Measurements from ENCODE around the gene NAXD.
"Not testable (repeated sequence)": the region's sequence is repeated elsewhere in the genome, so short reads cannot be mapped to it uniquely, and the experiment has no call there.

Gene NAXD

DNA sequence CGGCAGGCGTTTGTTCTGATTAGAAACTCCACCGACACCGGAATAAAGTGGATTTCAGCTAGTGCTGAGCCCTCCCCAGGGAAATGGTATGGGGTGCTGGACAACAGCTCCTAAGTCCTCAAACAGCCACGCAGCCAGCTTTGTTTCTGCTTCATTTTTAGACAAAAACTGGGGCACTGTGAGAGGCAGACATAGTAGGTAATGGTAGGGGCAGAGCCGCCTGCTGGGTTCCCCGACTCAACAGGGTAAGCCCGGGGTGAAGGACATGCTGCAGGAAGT, 50.8 kb downstream of the NAXD start:
- no peak for DNase-seq

DNA sequence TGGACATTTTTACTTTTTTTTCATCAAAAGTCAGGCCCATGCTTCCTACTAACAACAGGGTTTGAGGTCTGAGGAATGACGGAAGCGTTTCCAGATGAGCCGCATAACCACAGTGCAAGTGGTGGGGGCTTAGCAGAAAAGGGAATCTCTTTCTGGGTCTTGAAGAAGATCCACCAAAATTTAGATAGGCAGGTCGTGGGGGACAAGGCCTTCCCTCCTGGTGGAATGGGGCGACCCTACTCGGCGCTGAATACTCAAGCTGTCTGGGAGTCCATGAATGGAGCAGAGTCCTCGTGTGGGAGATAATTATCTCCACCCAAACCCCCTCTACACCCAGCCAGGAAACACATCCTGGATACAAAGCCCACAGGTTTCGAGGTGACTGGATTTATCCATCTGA, 53.7 kb downstream of the NAXD start:
- DNase-seq: no peak

DNA sequence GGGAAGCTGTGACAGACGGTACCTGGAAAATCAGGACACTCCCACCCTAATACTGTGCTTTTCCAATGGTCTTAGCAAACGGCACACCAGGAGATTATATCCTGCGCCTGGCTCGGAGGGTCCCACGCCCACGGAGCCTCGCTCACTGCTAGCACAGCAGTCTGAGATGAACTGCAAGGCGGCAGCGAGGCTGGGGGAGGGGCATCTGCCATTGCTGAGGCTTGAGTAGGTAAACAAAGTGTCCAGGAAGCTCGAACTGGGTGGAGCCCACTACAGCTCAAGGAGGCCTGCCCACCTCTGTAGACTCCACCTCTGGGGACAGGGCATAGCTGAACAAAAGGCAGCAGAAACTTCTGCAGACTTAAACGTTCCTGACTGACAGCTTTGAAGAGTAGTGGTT, 54.5 kb downstream of the NAXD start:
- DNase-seq: not testable (repeated sequence)

DNA sequence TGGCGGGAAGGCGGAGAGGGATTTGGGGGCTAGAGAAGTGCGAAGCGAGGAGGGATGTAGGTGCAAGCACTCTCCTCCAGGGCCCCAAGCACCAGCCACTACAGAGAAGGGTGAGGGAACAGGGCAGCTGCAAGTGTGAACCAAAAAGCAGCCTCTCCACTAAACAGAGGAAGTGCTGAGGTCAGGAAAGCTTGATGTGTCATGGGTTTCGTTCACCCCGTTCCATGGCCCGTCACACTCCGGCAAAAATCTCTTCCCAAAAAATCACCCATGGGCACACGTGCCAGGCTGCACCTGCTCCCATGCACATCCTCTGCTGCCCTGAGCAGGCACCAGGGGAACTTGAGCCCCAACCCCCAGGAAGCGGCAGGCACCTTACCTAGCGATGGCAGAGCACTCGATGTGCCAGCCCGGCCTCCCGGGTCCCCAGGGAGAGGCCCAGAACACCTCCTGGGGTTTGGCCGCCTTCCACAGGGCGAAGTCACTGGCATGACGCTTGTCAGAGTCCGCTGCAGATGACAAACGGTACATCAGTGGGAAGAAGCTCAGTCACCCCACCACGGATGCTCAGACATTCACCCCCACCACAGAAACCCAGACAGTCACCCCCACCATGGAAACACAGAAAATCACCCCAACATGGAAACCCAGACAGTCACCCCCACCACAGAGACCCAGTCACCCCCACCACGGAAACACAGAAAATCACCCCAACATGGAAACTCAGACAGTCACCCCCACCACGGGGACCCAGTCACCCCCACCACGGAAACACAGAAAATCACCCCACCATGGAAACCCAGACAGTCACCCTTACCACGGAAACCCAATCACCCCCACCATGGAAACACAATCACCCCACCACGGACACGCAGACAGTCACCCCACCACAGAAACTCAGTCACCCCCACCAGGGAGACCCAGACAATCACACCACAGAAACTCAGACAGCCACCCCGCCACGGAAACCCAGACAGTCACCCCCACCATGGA, 61.5 kb downstream of the NAXD start:
- no peak for DNase-seq

DNA sequence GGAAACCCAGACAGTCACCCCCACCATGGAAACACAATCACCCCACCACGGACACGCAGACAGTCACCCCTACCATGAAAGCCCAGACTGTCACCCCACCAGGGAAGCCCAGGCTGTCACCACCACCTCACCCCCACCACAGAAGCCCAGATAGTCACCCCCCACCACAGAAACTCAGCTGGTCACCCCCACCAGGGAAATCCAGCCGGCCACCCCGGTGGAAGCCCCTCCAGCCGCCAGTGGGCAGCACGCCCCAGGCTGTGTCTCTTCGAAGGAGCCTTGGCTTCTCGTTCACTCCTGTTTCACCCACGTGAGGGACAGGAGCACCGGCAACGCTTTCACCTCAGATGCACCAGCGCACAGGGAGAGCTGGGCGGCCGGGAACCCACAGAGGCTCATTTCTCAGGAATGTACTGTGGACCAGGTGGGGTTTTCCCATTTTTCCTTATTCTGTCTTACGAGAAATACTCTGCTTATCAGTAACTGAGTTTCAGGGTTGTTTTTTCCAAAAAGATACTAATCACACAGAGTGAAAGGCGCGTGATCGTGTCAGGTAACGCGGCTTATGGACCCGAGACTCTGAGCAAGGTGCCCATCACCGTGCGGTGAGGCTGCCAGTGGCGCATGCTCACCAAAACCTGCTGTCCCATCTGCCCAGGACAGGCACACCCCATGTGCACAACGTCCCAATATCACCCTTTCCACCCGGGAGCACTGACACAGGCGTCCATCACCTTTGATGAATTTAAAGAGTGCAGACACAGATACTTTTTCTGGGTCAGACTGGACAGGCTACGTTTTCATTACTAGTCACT, 62.6 kb downstream of the NAXD start:
- no peak for DNase-seq

DNA sequence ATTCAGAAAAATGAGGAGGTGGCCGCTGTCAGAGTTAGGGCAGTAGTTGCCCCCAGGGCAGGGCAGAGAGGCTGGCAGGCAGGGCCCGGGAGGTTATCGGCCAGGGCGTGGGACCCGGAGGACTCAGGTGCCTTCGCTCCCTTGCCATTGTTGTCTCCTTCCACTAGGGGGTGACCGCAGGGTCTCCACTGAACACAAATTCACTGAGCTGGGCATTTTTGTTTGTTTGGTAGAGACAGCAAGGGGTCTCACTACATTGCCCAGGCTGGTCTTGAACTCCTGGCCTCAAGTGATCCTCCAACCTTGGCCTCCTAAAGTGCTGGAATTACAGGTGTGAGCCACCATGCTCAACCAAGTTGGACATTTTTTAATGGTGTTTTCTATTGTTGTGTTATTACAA, 65.5 kb downstream of the NAXD start:
- no peak for DNase-seq

DNA sequence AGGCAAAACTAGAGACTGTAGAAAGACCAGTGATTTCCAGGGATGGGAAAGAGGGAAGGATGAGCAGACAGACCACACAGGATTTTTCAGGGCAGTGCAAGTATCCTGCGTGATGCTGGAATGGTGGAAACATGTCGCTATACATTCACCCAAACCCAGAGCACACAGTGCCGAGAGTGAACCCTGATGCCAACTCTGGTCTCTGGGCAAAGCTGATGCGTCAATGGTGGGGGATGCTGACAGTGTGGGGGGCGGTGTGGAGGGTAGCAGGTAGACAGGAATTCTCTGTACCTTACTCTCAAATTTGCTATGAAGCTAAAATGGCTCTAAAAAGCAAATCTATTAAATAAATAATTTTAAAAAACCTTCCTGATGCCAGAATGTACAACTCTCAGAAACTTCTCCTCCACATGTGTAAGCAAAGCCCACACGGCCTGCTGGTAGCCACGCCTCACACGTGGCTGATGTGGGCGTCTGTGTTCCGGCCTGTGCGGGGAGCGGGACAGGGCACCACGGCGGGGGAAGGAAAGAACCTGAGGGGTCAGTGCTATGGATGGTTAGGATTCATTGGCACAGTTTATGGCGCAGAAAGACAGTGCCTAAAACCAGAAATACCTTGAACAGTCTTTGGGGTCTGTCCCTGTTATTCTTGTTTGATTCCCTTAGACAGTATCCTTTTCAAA, 66.7 kb downstream of the NAXD start:
- DNase-seq: no peak

- no peak for DNase-seq
Measured at GRCh38 chr13:110682746-110683145, 67.4 kb downstream of the NAXD start.

DNA sequence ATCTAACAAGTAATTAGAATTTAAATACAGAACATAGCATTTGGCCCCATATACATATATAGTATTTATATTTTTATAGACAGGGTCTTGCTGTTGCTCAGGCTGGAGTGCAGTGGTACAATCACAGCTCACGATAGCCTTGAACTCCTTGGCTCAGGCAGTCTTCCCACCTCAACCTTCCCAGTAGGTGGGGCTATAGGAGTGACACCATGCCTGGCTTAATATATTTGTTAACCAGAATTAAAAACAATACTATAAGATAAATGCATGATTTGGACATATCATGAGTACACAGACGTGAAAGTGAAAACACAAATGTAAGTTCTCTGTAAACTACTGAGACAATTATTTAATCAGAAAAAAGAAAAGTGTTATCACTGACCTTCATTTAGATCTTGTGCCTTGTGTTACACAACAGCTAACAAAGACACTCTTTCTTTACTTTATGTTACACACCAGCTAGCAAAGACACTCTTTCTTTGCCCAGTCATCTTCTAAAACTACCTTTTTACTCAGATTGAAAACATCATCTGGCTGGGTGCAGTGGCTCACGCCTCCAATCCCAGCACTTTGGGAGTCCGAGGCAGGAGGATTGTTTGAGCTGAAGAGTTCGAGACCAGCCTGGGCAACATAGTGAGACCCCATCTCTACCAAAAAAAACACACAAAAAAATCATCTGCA, 68.0 kb downstream of the NAXD start:
- DNase-seq: no peak

DNA sequence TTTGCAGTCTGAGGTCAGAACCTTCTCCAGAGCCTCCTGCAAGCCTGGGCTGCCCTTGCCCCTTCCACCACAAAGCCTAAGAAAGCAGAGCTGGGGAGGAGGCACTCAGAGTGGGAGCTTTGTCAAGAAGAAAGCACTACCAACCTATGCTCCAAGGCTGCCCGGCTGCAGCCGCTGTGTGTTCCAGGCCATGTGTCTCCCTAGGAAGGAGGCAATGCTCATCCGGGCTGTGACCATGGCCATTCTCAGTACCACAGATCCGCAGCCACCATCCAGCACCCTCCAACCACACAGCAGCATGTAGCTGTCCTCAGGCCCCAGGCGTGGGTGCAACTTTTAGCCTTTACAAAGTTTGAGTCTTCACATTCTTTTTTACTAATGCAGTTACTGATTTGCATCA, 68.6 kb downstream of the NAXD start:
- DNase-seq: no peak

DNA sequence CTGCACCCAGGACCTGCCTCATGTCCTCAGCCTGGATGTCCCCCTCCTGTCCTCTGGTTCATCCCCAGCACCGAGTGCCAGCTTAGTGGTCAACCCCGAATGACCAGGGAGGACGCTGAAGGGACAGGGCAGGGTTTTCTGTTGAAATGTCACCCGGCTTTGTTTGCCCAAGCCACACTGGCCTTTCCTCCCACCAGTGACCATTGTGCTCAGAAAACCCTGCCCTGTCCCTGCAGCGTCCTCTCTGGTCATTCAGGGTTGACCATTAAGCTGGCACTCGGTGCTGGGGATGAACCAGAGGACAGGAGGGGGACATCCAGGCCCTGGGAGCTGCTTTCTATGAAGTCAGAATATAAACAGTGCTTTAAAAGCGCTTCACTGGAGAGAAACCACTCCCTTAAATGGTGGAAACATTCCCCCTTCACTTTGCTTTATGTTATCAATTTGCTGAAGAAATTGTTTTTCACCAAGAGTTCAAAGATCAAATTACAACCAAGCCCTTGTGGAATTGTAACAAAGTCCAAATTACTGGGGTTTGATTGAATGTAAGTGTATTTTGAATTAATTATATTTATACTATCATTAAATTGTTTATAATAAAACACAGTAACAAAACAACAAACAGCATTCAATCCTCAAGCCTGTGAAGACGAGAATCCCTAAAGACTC, 69.2 kb downstream of the NAXD start:
- no peak for DNase-seq

GRCh38 chr13:110685305-110686020, 70.1 kb downstream of the NAXD start:
- DNase-seq: no peak

GRCh38 chr13:110687736-110688135, 72.4 kb downstream of the NAXD start:
- no peak for DNase-seq

- DNase-seq: no peak
Measured at GRCh38 chr13:110689041-110689440, 73.7 kb downstream of the NAXD start.

All from activated gamma-delta T cell treated with Interleukin-2 at 50 U/mL for 16 hours (primary cell).